ENCODE results near the gene HOXA9.

Gene HOXA9

DNA sequence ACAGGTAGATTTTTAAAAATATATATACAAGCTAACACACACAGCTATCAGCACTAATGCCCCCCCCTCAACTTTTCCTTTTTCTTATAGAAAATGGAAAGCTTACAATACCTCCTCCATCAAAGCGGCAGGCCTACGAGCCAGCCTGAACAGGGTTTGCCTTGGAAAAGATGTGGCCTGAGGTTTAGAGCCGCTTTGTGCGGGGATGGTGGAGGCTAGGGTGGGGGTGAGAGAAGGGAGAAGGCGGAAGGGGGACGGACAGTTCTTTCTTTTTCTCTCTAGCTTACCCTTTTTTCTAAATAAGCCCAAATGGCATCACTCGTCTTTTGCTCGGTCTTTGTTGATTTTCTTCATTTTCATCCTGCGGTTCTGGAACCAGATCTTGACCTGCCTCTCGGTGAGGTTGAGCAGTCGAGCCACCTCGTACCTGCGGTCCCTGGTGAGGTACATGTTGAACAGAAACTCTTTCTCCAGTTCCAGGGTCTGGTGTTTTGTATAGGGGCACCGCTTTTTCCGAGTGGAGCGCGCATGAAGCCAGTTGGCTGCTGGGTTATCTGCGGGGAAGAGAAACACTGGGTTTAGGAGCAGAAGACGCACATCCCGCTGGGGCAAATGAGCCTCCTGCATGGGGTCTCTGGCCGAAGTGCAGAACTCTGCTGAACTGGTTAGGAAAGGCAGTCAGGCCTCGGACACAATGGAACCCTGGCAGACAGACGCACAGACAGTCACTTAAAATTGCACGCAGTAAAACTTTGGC, 1.9 kb downstream of the HOXA9 start:
- no peak for DNase-seq

DNA sequence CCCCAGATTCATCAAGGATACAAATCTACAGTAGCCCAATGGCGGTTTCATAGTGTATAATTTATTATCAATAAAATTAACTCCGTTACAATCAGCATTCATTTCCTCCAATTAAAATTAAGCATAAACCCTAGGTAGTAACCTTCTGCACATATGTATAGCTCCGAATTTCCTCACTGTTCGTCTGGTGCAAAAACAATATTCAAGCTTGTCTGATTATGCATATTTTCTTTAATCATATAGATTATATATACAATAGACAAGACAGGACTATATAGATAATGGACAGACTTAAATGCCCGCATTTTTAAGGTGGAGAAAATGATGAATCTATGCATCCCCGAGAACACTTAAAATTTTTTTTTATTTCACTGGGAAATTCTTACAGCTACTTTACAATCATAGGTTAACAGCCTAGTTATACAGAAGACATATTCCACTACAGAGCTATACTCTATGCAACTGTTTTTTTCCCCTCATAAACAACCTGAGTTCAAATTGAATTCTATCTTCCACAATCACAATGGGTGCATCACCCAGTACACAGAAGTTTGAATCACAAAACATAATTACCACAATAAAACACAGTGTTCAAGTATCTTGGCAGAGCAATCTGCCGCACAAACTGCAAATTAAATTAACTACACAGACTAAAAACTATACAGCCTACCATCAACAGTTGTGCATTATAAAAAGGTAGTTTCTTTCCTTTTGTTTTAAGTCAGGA, 2.6 kb downstream of the HOXA9 start:
- DNase-seq = no peak

DNA sequence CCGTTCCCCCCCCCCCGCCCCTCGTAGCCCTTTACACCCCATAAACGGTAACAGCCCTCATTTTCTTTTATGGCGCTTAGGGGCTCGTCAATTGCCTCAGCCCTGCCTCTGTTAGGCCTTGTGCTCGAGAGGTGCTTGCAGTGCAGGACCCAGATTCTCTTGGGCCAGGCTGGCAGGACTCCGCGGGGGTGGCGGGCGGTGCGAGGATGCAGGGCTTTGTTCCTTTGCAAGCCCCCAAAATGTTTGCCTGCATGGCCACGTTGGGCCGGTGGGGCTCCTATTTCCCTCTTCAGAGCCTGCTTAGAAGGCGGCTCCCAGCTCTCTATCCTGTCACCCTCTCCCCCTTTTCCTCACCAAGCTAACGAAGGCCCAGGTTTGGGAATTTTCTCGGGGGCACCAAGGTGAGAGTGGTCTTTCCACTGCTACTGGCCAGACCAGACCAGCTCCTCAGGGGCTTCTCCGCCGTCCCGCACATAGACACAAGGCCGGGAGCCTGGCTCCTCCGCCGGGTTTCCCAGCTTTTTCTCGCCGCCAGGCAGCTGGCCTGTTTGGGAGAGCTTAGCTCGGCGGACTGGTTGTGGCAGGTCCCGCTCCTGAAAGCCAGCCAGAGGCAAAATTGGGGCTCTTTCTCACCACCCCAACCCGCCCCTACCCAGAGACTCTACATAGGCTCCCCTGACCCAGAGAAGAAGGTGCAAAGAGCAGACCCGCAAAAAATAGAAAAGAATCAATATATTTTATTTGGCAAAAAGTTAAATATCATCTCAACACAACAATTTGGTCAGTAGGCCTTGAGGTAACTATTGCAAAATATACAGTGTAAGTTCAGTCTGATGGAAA, 3.4 kb downstream of the HOXA9 start:
- peak; percentile 18 for DNase-seq

DNA sequence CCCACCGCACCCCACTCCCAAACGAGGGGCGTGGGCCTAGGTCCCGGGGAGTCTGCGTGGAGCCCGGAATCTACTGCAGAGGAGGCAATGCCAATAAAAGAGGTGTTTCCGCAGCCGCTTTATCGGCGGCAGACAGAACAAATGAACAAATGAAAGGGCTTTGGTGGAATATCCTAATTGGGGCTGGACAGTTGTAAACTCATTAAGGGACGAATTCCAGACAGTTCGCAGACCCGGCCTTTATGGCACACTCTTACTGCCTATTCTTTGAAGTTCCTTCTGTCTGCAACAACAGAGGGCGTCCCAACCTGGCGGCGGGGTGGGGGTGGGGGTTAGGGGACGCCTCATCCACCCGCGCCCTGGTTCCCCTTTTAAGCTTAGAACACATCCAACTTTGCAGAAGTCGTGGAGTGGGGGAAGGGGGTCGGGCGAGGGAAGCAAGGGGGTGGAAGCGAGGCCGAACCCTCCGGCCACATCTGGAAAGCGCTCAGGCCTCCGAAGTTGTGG, 4.1 kb downstream of the HOXA9 start:
- DNase-seq = peak; percentile 22

GRCh38 chr7:27160546-27161213, 4.7 kb downstream of the HOXA9 start:
- DNase-seq = peak; percentile 80

GRCh38 chr7:27160145-27160545, 5.2 kb downstream of the HOXA9 start:
- no peak for DNase-seq

GRCh38 chr7:27159266-27160144, 5.8 kb downstream of the HOXA9 start:
- DNase-seq = no peak

GRCh38 chr7:27158436-27159265, 6.7 kb downstream of the HOXA9 start:
- no peak for DNase-seq

DNA sequence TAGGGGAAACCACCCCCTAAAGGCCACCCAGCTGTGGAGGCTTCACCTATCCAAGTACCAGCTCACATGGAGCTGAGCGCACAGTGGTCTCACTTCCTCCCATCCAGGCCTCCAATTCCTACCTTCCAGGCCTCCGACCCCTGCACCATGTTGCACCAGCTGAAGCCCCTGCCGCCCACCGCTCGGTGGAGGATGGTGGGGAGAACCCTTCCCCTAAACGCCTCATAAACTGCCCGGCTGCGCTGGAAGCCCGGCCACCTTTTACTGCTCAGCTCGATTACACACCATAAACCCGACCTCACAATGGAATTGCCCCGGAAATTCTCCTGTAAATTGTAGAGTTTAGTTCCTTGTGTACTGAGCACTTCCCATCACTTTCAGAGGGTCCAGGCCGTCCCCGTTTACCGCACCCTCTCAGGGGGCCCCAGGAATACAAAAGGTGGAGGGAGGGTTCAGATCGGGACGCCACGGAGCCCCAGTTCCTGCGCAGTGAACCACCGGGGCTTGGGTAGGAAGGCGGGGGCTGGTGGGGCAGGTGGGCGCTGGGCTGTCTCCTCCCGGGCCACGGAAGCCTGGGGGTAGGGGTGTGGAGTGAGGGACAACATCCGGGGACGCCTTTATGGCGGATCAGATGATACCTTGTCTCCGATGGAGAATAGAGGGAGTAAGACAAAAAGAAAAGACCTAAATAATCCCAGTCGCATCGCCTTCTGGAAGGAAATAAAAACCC, 7.5 kb downstream of the HOXA9 start:
- DNase-seq = no peak

GRCh38 chr7:27156916-27157701, 8.2 kb downstream of the HOXA9 start:
- DNase-seq = no peak

DNA sequence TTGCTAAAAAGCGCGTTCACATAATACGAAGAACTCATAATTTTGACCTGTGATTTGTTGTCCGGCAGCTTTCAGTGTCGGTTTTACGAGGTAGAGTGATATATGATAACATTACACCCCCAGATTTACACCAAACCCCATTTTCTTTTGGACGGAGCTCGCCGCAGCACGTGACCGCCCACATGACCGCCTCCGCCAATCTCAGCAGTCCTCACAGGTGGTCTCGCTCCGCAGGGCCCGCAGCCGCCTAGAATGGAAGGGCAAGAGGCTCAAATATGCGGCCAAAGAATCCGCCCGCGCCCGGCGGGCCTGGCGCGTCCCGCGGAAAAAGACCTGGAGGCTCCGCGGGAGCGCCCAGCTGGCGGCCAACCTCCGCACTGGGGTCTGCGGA, 8.8 kb downstream of the HOXA9 start, which contains the start of gene HOXA7:
Gene HOXA7 (minus strand): TSS at position 168 of the 391 bp plus-strand sequence. CDS start 130 bp downstream, at position 38.
- peak; percentile 84 for DNase-seq

- peak; percentile 52 for DNase-seq
These were observed 9.4 kb downstream of the HOXA9 start for GRCh38 chr7:27155816-27156507.

DNA sequence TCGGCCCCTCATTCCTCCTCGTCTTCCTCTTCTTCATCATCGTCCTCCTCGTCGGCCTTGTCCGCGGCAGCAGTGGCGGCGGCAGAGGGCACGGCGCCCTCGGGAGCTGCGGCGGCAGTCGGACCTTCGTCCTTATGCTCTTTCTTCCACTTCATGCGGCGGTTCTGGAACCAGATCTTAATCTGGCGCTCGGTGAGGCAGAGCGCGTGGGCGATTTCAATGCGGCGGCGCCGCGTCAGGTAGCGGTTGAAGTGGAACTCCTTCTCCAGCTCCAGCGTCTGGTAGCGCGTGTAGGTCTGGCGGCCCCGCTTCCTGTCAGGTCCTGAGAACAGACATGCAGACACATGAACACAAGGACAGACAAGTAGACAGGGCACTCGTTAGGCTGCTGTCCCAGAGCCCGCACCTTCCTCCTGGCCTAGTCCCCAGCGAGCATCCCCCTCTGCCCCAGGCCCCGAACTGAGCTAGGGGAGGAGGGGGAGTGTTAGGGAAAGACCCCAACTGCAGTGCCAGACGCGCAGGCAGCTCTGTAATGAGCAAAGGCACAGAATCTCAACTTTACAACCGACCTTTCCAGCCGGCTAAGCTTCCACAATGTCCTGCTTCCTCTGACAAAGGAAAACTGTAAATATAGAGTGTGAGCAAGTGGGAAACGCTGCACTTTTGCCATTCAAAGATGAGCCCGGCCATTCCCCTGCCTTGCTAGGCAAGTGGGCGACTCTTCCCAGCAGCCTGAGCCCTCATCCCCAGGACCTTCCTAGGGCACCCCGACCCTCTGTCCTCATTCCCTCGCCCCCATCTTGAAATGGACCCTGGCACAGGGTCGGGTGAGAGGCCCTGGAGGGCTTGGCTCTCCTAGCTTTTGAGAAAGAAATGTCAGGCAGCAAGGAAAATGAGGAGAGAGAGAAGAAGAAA, 10.2 kb downstream of the HOXA9 start:
- no peak for DNase-seq

DNA sequence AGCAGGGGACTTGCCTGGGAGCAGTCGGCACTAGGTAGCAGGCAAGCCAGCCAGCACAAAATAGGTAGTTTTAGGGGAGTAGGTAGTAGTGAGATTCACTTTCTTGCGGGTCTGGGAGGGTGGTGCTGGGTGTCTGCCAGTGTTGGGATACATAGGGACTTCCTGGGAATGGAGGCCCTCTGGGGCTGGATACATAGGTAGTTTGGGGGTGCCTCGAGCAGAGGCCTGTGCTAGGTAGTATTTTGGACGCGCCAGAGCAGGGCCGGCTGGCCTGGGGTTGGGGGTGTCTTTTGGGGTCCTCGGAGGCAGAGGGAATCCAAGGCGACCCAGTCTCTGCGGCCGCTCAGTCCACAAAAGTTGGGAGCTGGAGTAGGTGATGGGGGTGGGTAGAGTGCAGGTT, 11.0 kb downstream of the HOXA9 start:
- no peak for DNase-seq

GRCh38 chr7:27153526-27153925, 11.8 kb downstream of the HOXA9 start:
- no peak for DNase-seq

DNA sequence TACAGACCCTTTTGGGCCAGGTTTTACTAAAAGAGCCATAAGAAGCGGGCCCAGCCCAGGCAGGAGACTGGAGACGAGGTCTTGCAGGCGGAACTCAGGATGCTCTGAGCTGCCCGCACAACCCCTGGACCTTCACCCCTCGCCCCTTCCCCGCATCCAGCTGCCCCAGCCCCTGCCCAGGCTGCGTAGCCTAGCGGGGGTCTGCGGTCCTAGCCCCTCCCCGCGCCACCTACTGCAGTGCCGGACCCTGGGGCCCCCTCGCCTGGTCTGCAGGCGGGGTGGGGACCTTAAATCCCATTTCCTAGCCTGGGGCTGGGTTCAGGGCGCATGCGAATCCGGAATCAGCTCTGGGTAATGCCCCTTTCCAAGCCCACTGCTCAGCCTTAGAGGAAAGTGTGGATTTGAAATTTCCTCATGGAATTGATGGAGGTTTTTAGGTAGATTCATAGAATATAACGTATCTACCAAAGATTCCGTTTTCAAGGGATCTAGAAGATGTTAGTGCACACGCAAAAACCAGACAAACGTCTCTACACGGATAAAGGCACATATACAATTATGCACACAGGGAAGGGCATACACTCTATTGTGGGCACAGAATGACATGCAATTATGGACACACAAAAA, 12.4 kb downstream of the HOXA9 start:
- DNase-seq = no peak
